Measurements from ENCODE around the gene NLRP3. TPM values are rescaled to one million over a fixed set of nuclear protein-coding genes. Genes with fewer than 3 reads are reported as not detected.

Gene NLRP3
- total RNA-seq, 1 experiment from 2014 or later = not detected

- Histone ChIP-seq H3K4ac (ENCODE audit: low read depth, low read length) (no peak overlapping the region), H4K91ac (ENCODE audit: insufficient read length, low read depth, low read length) (no peak overlapping the region), H3K23me2 (ENCODE audit: insufficient read length, low read depth, low read length, poor library complexity, severe bottlenecking) (peaks cover 3% of the 10 kb centered on the region), H4K5ac (ENCODE audit: insufficient read length, low read depth, low read length) (no peak overlapping the region), H3K4me2 (ENCODE audit: insufficient read depth, insufficient read length, low read length) (no peak overlapping the region), H3K27ac (ENCODE audit: insufficient read length, low read depth, low read length) (no peak overlapping the region), H3K9ac (ENCODE audit: extremely low read depth, insufficient read length, low read length) (no peak overlapping the region), H2BK15ac (ENCODE audit: low read depth, low read length) (no peak overlapping the region), H2BK5ac (ENCODE audit: insufficient read length, low read length) (no peak overlapping the region), H4K8ac (replicated peaks; ENCODE audit: insufficient read length, low read depth, low read length) (no peak overlapping the region), H2BK120ac (ENCODE audit: low read depth, low read length, poor library complexity, severe bottlenecking) (no peak overlapping the region), H3K56ac (ENCODE audit: insufficient read length, low read depth, low read length) (no peak overlapping the region), H3K27me3 (ENCODE audit: insufficient read depth, low read length) (no peaks in the 10 kb centered on the region), H3T11ph (ENCODE audit: low read length) (no peak overlapping the region), H3K23ac (ENCODE audit: insufficient read length, low read depth, low read length) (no peak overlapping the region), H4K20me1 (ENCODE audit: control insufficient read depth, insufficient read depth, insufficient read length) (no peaks in the 10 kb centered on the region), H3K4me1 (ENCODE audit: insufficient read depth, low read length) (no peaks in the 10 kb centered on the region; the same call in 1 of the 2 replicates), H2AFZ (ENCODE audit: low read length) (no peak overlapping the region), H3K9me3 (ENCODE audit: control insufficient read depth, low read depth, low read length) (no peaks in the 10 kb centered on the region), H2AK5ac (ENCODE audit: insufficient read length, low read length) (no peak overlapping the region), H3K18ac (ENCODE audit: insufficient read length, low read depth, low read length) (no peak overlapping the region), H3K14ac (ENCODE audit: insufficient read depth, low read length) (no peak overlapping the region), H2BK12ac (ENCODE audit: insufficient read length, low read depth, low read length) (no peak overlapping the region), H3K79me1 (ENCODE audit: insufficient read depth, low read depth, low read length, poor library complexity, severe bottlenecking) (no peaks in the 10 kb centered on the region), H3K79me2 (ENCODE audit: insufficient read depth, low read length) (no peaks in the 10 kb centered on the region), H2BK20ac (ENCODE audit: low read depth, low read length, poor library complexity, severe bottlenecking) (no peak overlapping the region)
- Mint-ChIP-seq H3K9me3 (peaks cover 0 to 3% of the 10 kb centered on the region in 2 experiments; a peak in 1 of 5 replicates), H3K4me1 (peaks cover 16 to 21% of the 10 kb centered on the region in 2 experiments), H3K36me3 (ENCODE audit: insufficient read depth in 1 of 3, low read depth in 3 of 3) (no peaks in the 10 kb centered on the region; a peak in 1 of 7 replicates), H3K27me3 (ENCODE audit: low read depth) (peaks cover 8% of the 10 kb centered on the region), H3K27ac (no peak overlapping the region), H3K4me3 (no peak overlapping the region)
- no peak for TF ChIP-seq CTCF (conservative IDR thresholded peaks at IDR 0.05)
- no peak for DNase-seq
- no CpG with 5 or more reads among the region's 17 CpGs for WGBS (ENCODE audit: extremely low coverage, insufficient read length, low lambda C conversion rate)
These were observed 29.8 kb downstream of the NLRP3 start for GRCh38 chr1:247445526-247446356.

Data from H9 (cell line).